ENCODE results near the gene RAB20.

DNA sequence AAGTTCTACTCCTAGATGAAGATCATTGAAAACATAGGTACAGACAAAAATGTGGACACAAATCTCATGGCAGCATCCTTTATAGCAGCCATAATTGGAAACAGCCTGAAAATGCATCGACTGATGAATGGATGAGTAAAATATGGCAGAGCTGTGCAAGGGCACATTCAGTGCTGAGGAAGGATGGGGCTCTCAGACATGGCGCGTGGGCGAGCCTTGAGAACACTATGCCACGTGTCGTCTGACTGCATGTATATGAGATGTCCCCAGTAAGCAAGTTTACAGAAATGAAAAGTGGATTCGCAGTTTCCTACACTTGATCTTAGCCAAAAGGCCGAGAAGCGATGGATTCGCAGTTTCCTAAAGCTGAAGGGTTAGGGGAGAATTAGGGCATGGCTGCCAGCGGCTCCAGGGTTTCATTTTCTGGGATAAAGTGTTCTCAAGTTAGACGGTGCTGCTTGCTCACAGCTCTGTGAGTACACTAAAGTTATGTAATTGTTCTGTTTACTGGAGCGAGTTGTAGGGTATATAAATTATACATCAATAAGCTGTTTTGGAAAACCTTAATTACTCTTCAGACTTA, 78.0 kb downstream of the RAB20 start:
- TF ChIP-seq, protein P1, sequence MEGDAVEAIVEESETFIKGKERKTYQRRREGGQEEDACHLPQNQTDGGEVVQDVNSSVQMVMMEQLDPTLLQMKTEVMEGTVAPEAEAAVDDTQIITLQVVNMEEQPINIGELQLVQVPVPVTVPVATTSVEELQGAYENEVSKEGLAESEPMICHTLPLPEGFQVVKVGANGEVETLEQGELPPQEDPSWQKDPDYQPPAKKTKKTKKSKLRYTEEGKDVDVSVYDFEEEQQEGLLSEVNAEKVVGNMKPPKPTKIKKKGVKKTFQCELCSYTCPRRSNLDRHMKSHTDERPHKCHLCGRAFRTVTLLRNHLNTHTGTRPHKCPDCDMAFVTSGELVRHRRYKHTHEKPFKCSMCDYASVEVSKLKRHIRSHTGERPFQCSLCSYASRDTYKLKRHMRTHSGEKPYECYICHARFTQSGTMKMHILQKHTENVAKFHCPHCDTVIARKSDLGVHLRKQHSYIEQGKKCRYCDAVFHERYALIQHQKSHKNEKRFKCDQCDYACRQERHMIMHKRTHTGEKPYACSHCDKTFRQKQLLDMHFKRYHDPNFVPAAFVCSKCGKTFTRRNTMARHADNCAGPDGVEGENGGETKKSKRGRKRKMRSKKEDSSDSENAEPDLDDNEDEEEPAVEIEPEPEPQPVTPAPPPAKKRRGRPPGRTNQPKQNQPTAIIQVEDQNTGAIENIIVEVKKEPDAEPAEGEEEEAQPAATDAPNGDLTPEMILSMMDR (IDR thresholded peaks at IDR 0.05), result no peak
- TF ChIP-seq POLR2A (IDR thresholded peaks at IDR 0.05), result no peak
